Lower lobe of right lung (tissue), 2 donors: ENCODE measurements around the gene SLC25A17. TPM values are rescaled to one million over a fixed set of nuclear protein-coding genes. Genes with fewer than 3 reads are reported as not detected.
"Not testable (repeated sequence)": the region's sequence is repeated elsewhere in the genome, so short reads cannot be mapped to it uniquely, and the experiment has no call there.

Experiments used
- ATAC-seq, 2 donors: fragments of 200-7000 bp; cut with Tn5 transposase; one replicate each; pipeline ENCODE4 v1.9.1; 2020 to 2022; ENCODE audit warnings: mild to moderate bottlenecking in 2 of 2, moderate library complexity in 2 of 2
- DNase-seq: peaks from one replicate; pipeline ENCODE4 v3.0.0-alpha.2; 2020
- H3K27ac ChIP-seq: fragments of 200-600 bp; one replicate; pipeline ENCODE4 v1.8.0; 2022
- H3K27me3 ChIP-seq: fragments of 200-600 bp; one replicate; pipeline ENCODE4 v1.8.0; 2022; ENCODE audit warnings: low read depth
- H3K36me3 ChIP-seq: fragments of 200-600 bp; one replicate; pipeline ENCODE4 v1.8.0; 2022; ENCODE audit warnings: mild to moderate bottlenecking
- H3K4me1 ChIP-seq: fragments of 200-600 bp; one replicate; pipeline ENCODE4 v1.8.0; 2022
- H3K4me3 ChIP-seq: fragments of 200-600 bp; one replicate; pipeline ENCODE4 v1.8.0; 2022; ENCODE audit warnings: mild to moderate bottlenecking
- H3K9me3 ChIP-seq: fragments of 200-600 bp; one replicate; pipeline ENCODE4 v1.8.0; 2022
- intact Hi-C: fragments of 100-400 bp; cut with DNase I; formaldehyde crosslinking; loops from one replicate; pipeline ENCODE4 v1.11.0; 2022
- total RNA-seq: library from RNA; stranded (reverse); fragmentation: NEBNext Ultra II Directional; extraction: Animal tissue kit (Norgen Biotek cat#: 25700); gene quantifications from one replicate; pipeline ENCODE4 v1.2.1, GENCODE V29; 2021
- TF ChIP-seq, protein P1 (sequence below): fragments of 200-600 bp; IDR thresholded peaks from one replicate; pipeline ENCODE4 v1.8.0; 2022; ENCODE audit warnings: antibody characterized with exemption, mild to moderate bottlenecking
- donor health status: DM: no; HTN: yes; CAD: no; lungs with severe emphysema.

SLC25A17 gene
- total RNA-seq, 1 donor from 2014 or later = 11.9 TPM

DNA sequence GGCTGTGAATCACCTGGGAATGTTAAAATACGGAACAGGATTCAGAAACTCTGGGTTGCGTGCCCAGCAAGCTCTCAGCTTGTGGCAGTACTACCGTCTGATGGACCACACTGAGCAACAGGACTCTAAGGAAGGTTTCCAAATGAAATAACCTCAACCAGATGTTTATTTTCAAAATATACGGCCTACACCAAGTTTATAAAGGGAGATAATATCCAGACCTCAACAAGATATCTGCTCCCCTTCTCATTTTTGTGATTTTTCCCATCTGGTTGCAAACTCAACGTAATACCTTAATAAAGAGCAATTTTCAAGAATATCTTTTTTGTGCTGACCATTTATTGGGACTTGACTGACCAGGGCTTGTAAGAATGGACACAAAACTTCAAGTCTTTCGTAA is 49.4 kb downstream of the SLC25A17 start:
- ATAC-seq = no peak
- Histone ChIP-seq H3K4me1 (no peaks in the 10 kb centered on the region), H3K27me3 (no peaks in the 10 kb centered on the region), H3K9me3 (no peaks in the 10 kb centered on the region), H3K4me3 (no peak overlapping the region), H3K27ac (no peak overlapping the region), H3K36me3 (peaks cover 50% of the 10 kb centered on the region)
- no peak for DNase-seq
- intact Hi-C loops = no loop called here
- TF ChIP-seq, protein P1, sequence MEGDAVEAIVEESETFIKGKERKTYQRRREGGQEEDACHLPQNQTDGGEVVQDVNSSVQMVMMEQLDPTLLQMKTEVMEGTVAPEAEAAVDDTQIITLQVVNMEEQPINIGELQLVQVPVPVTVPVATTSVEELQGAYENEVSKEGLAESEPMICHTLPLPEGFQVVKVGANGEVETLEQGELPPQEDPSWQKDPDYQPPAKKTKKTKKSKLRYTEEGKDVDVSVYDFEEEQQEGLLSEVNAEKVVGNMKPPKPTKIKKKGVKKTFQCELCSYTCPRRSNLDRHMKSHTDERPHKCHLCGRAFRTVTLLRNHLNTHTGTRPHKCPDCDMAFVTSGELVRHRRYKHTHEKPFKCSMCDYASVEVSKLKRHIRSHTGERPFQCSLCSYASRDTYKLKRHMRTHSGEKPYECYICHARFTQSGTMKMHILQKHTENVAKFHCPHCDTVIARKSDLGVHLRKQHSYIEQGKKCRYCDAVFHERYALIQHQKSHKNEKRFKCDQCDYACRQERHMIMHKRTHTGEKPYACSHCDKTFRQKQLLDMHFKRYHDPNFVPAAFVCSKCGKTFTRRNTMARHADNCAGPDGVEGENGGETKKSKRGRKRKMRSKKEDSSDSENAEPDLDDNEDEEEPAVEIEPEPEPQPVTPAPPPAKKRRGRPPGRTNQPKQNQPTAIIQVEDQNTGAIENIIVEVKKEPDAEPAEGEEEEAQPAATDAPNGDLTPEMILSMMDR = no peak

DNA sequence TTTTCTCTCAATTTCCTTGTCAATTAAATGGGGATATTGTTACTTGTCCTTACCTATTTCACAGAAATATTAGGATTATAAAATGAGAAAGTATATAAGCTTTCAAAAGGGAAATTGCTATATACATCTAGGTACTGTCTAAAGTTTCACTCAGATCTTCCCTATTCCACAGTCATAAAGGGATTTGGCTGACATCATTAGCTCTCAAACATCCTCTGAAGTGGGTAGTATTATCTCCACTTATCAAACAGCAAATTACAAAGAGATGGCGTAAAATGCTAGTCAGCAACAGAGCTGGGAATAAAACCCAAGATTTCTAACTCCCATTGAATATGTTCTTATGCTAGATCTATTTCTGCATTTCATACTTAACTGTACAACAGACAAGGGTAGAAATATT is 50.9 kb downstream of the SLC25A17 start:
- Histone ChIP-seq H3K36me3 (peaks cover 36% of the 10 kb centered on the region), H3K27me3 (no peaks in the 10 kb centered on the region), H3K4me3 (no peak overlapping the region), H3K27ac (no peak overlapping the region), H3K4me1 (no peaks in the 10 kb centered on the region), H3K9me3 (no peaks in the 10 kb centered on the region)
- ATAC-seq (no peak), DNase-seq (no peak)
- TF ChIP-seq, protein P1 = no peak
- intact Hi-C loops = no loop called here

DNA sequence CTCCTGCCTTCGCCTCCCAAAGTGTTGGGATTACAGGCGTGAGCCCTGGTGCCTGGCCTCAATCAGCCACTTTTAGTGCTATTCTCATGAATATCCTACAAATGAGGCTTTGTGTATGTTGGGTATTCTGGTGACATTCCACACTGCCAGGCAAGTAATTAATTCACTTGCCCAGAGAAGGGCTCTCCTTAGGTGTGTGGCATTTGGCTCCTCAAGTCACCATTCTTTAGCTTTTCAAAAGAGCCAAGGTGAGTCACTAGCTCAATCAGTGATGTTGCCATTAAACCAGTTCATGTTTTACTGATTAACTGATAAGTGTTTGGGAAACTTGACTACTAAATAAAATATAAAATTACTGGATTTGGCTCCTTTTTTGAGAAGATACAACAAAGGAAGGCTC is 52.2 kb downstream of the SLC25A17 start:
- intact Hi-C loops = no loop called here
- H3K36me3 ChIP-seq = peaks cover 23% of the 10 kb centered on the region
- no peaks in the 10 kb centered on the region for H3K9me3 ChIP-seq
- H3K27ac ChIP-seq = no peak overlapping the region
- no peak for DNase-seq
- TF ChIP-seq, protein P1 = no peak
- no peak overlapping the region for H3K4me3 ChIP-seq
- ATAC-seq = no peak
- no peaks in the 10 kb centered on the region for H3K4me1 ChIP-seq
- no peaks in the 10 kb centered on the region for H3K27me3 ChIP-seq

DNA sequence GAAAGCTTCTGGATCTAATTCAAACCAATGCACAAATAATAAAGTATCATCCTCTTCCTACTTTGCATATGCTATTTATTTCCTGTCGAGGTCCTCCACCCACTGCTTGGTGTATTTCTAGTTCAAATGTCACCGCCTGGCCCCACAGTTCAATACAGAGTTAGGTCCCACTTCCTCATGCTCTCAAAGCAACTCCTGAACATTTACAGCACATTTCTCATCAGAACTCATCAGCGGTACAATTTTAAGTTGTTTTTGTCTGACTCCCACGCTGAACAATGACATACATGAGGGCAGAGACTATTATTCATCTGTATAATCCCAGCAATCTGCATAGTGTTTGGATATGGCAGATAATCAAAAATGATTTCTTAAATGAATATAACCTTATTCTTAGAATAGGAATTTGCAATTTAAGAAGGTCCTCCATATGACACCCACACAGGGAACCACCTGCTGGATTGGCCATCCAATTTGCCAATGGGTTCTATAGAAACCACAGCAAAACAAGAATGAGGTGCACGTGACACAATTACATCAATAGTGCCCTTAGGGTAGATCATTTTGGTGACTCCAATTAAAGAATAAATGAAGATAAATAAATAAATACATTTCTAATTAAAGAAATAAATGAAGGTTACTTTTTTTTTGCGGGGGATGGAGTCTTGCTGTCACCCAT is 54.2 kb downstream of the SLC25A17 start:
- no peaks in the 10 kb centered on the region for H3K4me1 ChIP-seq
- intact Hi-C loops = no loop called here
- DNase-seq = no peak
- H3K27ac ChIP-seq = no peak overlapping the region
- TF ChIP-seq, protein P1 = no peak
- peaks cover 3% of the 10 kb centered on the region for H3K36me3 ChIP-seq
- no peaks in the 10 kb centered on the region for H3K9me3 ChIP-seq
- no peak for ATAC-seq
- H3K4me3 ChIP-seq = no peak overlapping the region
- no peaks in the 10 kb centered on the region for H3K27me3 ChIP-seq

DNA sequence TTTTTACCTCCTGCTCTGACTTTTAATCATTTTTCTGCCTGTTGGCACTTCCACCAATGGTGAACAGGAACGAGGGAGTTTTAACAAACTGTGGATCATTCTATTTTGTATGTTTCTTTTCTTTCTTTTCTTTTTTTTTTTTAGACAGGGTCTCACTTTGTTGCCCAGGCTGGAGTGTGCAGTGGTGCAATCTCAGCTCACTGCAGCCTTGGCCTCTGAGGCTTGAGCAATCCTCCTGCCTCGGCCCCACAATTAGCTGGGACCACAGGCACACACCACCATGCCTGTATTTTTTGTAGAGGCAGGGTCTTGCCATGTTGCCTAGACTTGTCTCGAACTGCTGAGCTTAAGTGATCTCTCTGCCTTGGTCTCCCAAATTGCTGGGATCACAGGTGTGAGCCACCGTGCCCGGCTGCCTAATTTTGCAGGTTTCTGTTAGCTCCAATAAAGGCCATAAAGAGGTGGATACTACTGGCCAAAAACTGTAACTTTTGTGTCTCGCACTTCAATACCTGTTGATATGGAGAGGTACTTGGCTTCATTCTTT is 59.8 kb downstream of the SLC25A17 start:
- DNase-seq (no peak), ATAC-seq (no peak)
- Histone ChIP-seq H3K4me1 (no peaks in the 10 kb centered on the region), H3K9me3 (no peaks in the 10 kb centered on the region), H3K27ac (no peak overlapping the region), H3K4me3 (no peak overlapping the region), H3K27me3 (no peaks in the 10 kb centered on the region), H3K36me3 (no peaks in the 10 kb centered on the region)
- TF ChIP-seq, protein P1 = no peak
- intact Hi-C loops = no loop called here

DNA sequence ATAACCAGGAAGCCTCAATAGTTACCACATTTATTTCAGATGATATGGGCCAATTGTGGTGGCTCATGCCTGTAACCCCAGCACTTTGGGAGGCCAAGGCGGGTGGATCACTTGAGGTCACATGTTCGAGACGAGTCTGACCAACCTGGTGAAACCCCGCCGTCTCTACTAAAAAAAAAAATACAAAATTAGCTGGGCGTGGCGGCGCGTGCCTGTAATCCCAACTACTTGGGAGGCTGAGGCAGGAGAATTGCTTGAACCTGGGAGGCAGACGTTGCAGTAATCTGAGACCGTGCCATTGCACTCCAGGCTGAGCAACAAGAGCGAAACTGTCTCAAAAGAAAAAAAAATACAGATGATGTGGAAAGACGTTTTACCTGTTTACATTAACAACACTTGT is 60.3 kb downstream of the SLC25A17 start:
- H3K36me3 ChIP-seq, DNase-seq, H3K27ac ChIP-seq, intact Hi-C loops, H3K27me3 ChIP-seq, H3K9me3 ChIP-seq, ATAC-seq, H3K4me1 ChIP-seq, H3K4me3 ChIP-seq: not testable (repeated sequence)
